ENCODE data around the gene TMIGD2.
"Not testable (repeated sequence)": the region's sequence is repeated elsewhere in the genome, so short reads cannot be mapped to it uniquely, and the experiment has no call there.

TMIGD2 gene

GRCh38 chr19:4295972-4296771 is 6.0 kb downstream of the TMIGD2 start:
- DNase-seq: peak; percentile 76

- no peak for DNase-seq
Measured at GRCh38 chr19:4294389-4294788, 7.8 kb downstream of the TMIGD2 start.

- DNase-seq: no peak
Measured at GRCh38 chr19:4292515-4292914, 9.7 kb downstream of the TMIGD2 start.

- no peak for DNase-seq
Measured at GRCh38 chr19:4291184-4291732, 10.9 kb downstream of the TMIGD2 start.

- no peak for DNase-seq
Measured at GRCh38 chr19:4288091-4288777, 14.0 kb downstream of the TMIGD2 start.

GRCh38 chr19:4286141-4286540 is 16.0 kb downstream of the TMIGD2 start:
- DNase-seq: not testable (repeated sequence)

GRCh38 chr19:4284974-4285373 is 17.2 kb downstream of the TMIGD2 start:
- no peak for DNase-seq

GRCh38 chr19:4284176-4284958 is 17.8 kb downstream of the TMIGD2 start:
- no peak for DNase-seq

- DNase-seq: no peak
Measured at GRCh38 chr19:4279530-4280422, 22.4 kb downstream of the TMIGD2 start.

GRCh38 chr19:4279267-4279529 is 23.0 kb downstream of the TMIGD2 start:
- no peak for DNase-seq

- peak; percentile 22 for DNase-seq
Measured at GRCh38 chr19:4278419-4279266, 23.5 kb downstream of the TMIGD2 start, which contains the start of gene SHD. TSS of gene SHD (plus strand) at chr19:4279266. CDS start at chr19:4280064, 798 bp downstream.

GRCh38 chr19:4278010-4278409 is 24.2 kb downstream of the TMIGD2 start:
- DNase-seq: no peak

GRCh38 chr19:4277191-4277696 is 24.9 kb downstream of the TMIGD2 start:
- no peak for DNase-seq

- DNase-seq: not testable (repeated sequence)
Measured at GRCh38 chr19:4274321-4274686, 27.9 kb downstream of the TMIGD2 start.

GRCh38 chr19:4272894-4273293 is 29.3 kb downstream of the TMIGD2 start:
- no peak for DNase-seq

GRCh38 chr19:4268816-4269430 is 33.3 kb downstream of the TMIGD2 start:
- DNase-seq: no peak

- no peak for DNase-seq
Measured at GRCh38 chr19:4267901-4268815, 34.0 kb downstream of the TMIGD2 start.

- no peak for DNase-seq
Measured at GRCh38 chr19:4267101-4267900, 34.9 kb downstream of the TMIGD2 start.

Measured in DMS79 treated with DMSO at 0.1 percent for 48 hours (cell line).